Smooth muscle cell (in vitro differentiated cells): Measurements from ENCODE around the gene CCDC88C. TPM values are rescaled to one million over a fixed set of nuclear protein-coding genes. Genes with fewer than 3 reads are reported as not detected.

Source experiments
- DNase-seq: peaks from one replicate; lab custom pipeline; 2025; ENCODE audit not compliant: unreplicated experiment; lab: John Stamatoyannopoulos, UW
- H2AFZ ChIP-seq: fragments of 200-600 bp; sonication (generic); 2 replicates; pipeline ENCODE4 v1.6.0; 2016; ENCODE audit warnings: antibody characterized with exemption, low read depth, mild to moderate bottlenecking
- H3F3A ChIP-seq: fragments of 200-600 bp; sonication (generic); 2 replicates; pipeline ENCODE4 v1.6.0; 2017; ENCODE audit warnings: antibody characterized with exemption, low read depth
- H3K27ac ChIP-seq: fragments of 200-600 bp; sonication (generic); 2 replicates; pipeline ENCODE4 v1.5.1; 2016; ENCODE audit warnings: low read depth, mild to moderate bottlenecking
- H3K27me3 ChIP-seq: fragments of 200-600 bp; sonication (generic); 2 replicates; pipeline ENCODE4 v1.6.1; 2016; ENCODE audit warnings: low read depth, mild to moderate bottlenecking
- H3K36me3 ChIP-seq: fragments of 200-600 bp; sonication (generic); 2 replicates; pipeline ENCODE4 v1.5.1; 2016; ENCODE audit warnings: low read depth
- H3K4me1 ChIP-seq: fragments of 200-600 bp; sonication (generic); 2 replicates; pipeline ENCODE4 v1.5.1; 2016; ENCODE audit warnings: low read depth
- H3K4me2 ChIP-seq: fragments of 200-600 bp; sonication (generic); 2 replicates; pipeline ENCODE4 v1.6.0; 2016; ENCODE audit warnings: mild to moderate bottlenecking
- H3K4me3 ChIP-seq: fragments of 200-600 bp; sonication (generic); 2 replicates; pipeline ENCODE4 v1.5.1; 2016; ENCODE audit warnings: mild to moderate bottlenecking
- H3K79me2 ChIP-seq: fragments of 200-600 bp; sonication (generic); 2 replicates; pipeline ENCODE4 v1.6.0; 2016; ENCODE audit warnings: low read depth, mild to moderate bottlenecking
- H3K9ac ChIP-seq: fragments of 200-600 bp; sonication (generic); 2 replicates; pipeline ENCODE4 v1.6.0; 2016; ENCODE audit warnings: low read depth
- H3K9me3 ChIP-seq: fragments of 200-600 bp; sonication (generic); replicated peaks from 2 replicates; pipeline ENCODE4 v1.5.1; 2016; ENCODE audit warnings: low read depth
- H4K20me1 ChIP-seq: fragments of 200-600 bp; sonication (generic); 2 replicates; pipeline ENCODE4 v1.6.0; 2016; ENCODE audit warnings: low read depth
- CTCF ChIP-seq: fragments of 200-600 bp; sonication (generic); IDR thresholded peaks from 2 replicates; pipeline ENCODE4 v1.5.1; 2017; ENCODE audit warnings: borderline replicate concordance, mild to moderate bottlenecking, antibody characterized with exemption; ENCODE audit not compliant: insufficient read depth, poor library complexity, severe bottlenecking
- WGBS: methylation state at CpG from one replicate; pipeline ENCODE4 v1.1.7; 2016; ENCODE audit warnings: low lambda C conversion rate; 5-methylcytosine and 5-hydroxymethylcytosine counted together
- polyA plus RNA-seq: library from polyadenylated mRNA; unstranded; fragments of >200 nt; fragmentation: Nextera tagmentation; extraction: Ambion mirVana; gene quantifications from 2 replicates; pipeline ENCODE4 v1.2.1, GENCODE V29; 2016
- total RNA-seq: library from RNA; depleted of rRNA; stranded (reverse); fragments of >200 nt; gene quantifications from 2 replicates; pipeline ENCODE4 v1.2.3, GENCODE V29; 2014

Gene CCDC88C
- total RNA-seq (0.72 and 1.1 TPM in 2 replicates), polyA plus RNA-seq (0.92 TPM in 1 of 2 replicates, not detected in the other)

GRCh38 chr14:91417120-91417982 lies at the start of gene CCDC88C:
TSS of gene CCDC88C (minus strand) at chr14:91417820. CDS start at chr14:91417690, 130 bp downstream.
- H3K4me2 ChIP-seq = peak within 1 kb of the TSS; percentile 76

GRCh38 chr14:91466192-91466591 lies 48.6 kb upstream of the CCDC88C start:
- Histone ChIP-seq H3K4me1 (no peaks in the 10 kb centered on the region), H3K79me2 (peaks cover 12% of the 10 kb centered on the region), H3K9me3 (no peaks in the 10 kb centered on the region), H4K20me1 (peaks cover 74% of the 10 kb centered on the region), H3K36me3 (peaks cover 49% of the 10 kb centered on the region), H2AFZ (no peak overlapping the region), H3K4me3 (no peak overlapping the region), H3K9ac (no peak overlapping the region), H3F3A (peaks cover 2% of the 10 kb centered on the region), H3K4me2 (no peak overlapping the region), H3K27ac (no peak overlapping the region), H3K27me3 (no peaks in the 10 kb centered on the region)
- DNase-seq = no peak
- WGBS = 94% methylated on average over 4 of the region's 4 CpGs
- TF ChIP-seq CTCF = no peak

More at GRCh38 chr14:91417120-91417982, at the start of gene CCDC88C:
- WGBS = 1% methylated on average over 49 of the region's 103 CpGs
- no peaks in the 10 kb centered on the region for H3K36me3 ChIP-seq
- peak within 1 kb of the TSS; percentile 30 for H2AFZ ChIP-seq
- H3K4me1 ChIP-seq = no peaks in the 10 kb centered on the region
- H3K9me3 ChIP-seq = no peaks in the 10 kb centered on the region
- no peak for DNase-seq
- H3K27me3 ChIP-seq = peaks cover 69% of the 10 kb centered on the region
- TF ChIP-seq CTCF = no peak
- peak within 1 kb of the TSS; percentile 51 for H3K4me3 ChIP-seq
- H4K20me1 ChIP-seq = no peaks in the 10 kb centered on the region
- no peak within 1 kb of the TSS for H3K9ac ChIP-seq
- no peak within 1 kb of the TSS for H3K27ac ChIP-seq
- H3F3A ChIP-seq = peaks cover 5% of the 10 kb centered on the region
- no peaks in the 10 kb centered on the region for H3K79me2 ChIP-seq

DNA sequence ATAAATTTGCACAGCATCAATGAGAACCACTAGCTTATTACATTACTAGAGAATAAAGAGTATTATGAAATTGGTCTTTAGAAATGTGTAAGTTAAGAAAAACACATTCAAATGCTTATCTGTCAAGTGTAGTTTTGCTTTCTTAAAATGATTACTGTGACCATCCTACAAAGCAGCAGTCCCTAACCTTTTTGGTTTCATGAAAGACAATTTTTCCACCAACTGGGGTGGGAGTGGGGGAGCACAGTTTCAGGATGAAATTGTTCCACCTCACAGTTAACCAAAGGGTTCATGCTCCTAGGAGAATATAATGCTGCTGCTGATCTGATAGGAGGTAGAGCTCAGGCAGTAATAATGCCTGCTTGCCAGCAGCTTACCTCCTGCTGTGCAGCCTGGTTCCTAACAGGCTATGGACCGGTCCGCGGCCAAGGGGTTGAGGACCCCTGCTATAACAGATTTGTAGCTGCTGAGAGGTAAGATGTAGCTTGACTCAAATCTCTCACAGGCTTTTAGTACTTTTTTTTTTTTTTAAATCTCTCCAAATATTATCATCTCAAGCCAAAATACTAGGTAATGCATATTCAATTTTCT lies 47.1 kb upstream of the CCDC88C start:
- no peak for TF ChIP-seq CTCF
- H3K79me2 ChIP-seq = peaks cover 12% of the 10 kb centered on the region
- no peaks in the 10 kb centered on the region for H3K4me1 ChIP-seq
- H3K27me3 ChIP-seq = no peaks in the 10 kb centered on the region
- no peaks in the 10 kb centered on the region for H3K9me3 ChIP-seq
- no peak overlapping the region for H3K4me2 ChIP-seq
- H3K36me3 ChIP-seq = peaks cover 53% of the 10 kb centered on the region
- no peak overlapping the region for H3K27ac ChIP-seq
- no peak overlapping the region for H3K4me3 ChIP-seq
- no peak for DNase-seq
- H4K20me1 ChIP-seq = peaks cover 63% of the 10 kb centered on the region
- no peak overlapping the region for H3K9ac ChIP-seq
- H2AFZ ChIP-seq = no peak overlapping the region
- H3F3A ChIP-seq = peaks cover 2% of the 10 kb centered on the region
- 65% methylated on average over 3 of the region's 3 CpGs for WGBS
